Coronary artery (tissue), 2 donors: ENCODE measurements around the gene ADCY1.
A peak's percentile ranks its signal among the peaks of the same experiment; 100 is the strongest.

Experiments used
- DNase-seq: peaks from one replicate; pipeline ENCODE4 v3.0.0-alpha.2; 2017; ENCODE audit warnings: low spot score
- H3K27ac ChIP-seq, 2 donors: fragments of 200-600 bp; sonication (generic); one replicate each; pipeline ENCODE4 v1.5.1; 2016 to 2019
- H3K4me3 ChIP-seq: fragments of 200-600 bp; sonication (generic); 2 replicates; pipeline ENCODE4 v1.5.1; 2016; ENCODE audit warnings: mild to moderate bottlenecking, moderate library complexity
- TF ChIP-seq, protein P1 (sequence below): fragments of 200-600 bp; sonication (generic); IDR thresholded peaks from one replicate; pipeline ENCODE4 v1.5.1; 2019; ENCODE audit warnings: antibody characterized with exemption

ADCY1 gene

DNA sequence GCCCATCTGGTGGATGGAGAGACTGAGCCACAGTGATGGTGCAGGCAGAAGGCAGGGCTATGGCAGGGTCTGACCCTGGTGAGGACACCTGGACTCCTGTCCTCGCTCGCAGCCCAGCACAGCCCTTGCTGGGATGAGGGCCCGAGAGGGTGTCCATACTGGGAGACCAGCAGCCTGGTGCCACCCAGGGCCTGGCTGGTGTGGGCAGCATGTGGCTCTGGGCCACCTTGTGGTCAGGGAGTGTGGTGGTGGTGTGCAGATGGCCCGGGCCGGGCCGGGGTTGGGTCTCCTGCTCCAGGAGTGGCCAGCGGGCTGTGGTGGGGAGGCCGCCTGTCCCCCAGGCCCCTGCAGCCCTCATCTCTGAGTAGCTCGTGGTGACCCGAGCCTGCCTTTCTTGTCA is 14.9 kb downstream of the ADCY1 start:
- Histone ChIP-seq H3K27ac (no peak overlapping the region), H3K4me3 (no peak overlapping the region)
- TF ChIP-seq, protein P1, sequence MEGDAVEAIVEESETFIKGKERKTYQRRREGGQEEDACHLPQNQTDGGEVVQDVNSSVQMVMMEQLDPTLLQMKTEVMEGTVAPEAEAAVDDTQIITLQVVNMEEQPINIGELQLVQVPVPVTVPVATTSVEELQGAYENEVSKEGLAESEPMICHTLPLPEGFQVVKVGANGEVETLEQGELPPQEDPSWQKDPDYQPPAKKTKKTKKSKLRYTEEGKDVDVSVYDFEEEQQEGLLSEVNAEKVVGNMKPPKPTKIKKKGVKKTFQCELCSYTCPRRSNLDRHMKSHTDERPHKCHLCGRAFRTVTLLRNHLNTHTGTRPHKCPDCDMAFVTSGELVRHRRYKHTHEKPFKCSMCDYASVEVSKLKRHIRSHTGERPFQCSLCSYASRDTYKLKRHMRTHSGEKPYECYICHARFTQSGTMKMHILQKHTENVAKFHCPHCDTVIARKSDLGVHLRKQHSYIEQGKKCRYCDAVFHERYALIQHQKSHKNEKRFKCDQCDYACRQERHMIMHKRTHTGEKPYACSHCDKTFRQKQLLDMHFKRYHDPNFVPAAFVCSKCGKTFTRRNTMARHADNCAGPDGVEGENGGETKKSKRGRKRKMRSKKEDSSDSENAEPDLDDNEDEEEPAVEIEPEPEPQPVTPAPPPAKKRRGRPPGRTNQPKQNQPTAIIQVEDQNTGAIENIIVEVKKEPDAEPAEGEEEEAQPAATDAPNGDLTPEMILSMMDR: no peak
- no peak for DNase-seq

DNA sequence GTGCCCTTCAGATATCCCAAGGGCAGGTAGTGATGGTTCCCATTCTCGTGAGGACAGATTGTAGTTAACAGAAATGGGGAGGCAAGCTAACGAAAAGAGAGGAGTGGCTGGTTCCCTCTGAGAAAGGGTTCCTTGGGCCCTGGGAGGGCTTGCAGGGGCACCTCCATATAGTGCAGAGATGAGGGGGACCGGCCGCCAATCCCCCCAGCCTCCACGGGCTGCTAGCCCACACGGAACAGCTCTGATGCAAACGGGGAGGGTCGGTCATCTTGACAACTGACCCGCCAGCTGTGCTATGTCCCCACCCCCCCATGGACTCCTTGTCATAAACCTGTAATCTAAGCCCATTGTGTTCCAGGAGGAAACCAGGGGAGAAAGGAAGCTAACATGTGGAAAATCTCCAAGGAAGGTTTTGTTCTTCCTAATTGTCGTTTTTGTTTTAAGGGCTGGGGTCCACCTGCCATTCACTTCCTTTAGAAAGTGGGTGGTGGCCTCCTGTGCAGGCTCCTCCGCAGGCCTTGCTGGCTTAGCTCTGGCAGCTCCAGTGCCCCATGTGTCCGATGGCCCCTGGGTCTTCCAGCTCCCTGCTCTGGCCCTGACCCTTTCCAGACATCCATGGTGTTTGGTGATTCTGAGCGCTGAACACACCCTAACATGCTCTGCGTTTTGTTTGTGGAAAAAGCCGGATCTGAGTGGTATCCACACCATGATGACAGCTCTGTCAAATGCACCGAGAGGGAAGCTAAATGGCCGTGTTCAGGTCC is 15.9 kb downstream of the ADCY1 start:
- Histone ChIP-seq H3K4me3 (no peak overlapping the region), H3K27ac (no peak overlapping the region)
- DNase-seq: peak; percentile 56
- TF ChIP-seq, protein P1: no peak

- Histone ChIP-seq H3K27ac (no peak overlapping the region), H3K4me3 (no peak overlapping the region)
- TF ChIP-seq, protein P1: no peak
- peak; percentile 41 for DNase-seq
Observed at GRCh38 chr7:45590679-45591057, 16.5 kb downstream of the ADCY1 start.

DNA sequence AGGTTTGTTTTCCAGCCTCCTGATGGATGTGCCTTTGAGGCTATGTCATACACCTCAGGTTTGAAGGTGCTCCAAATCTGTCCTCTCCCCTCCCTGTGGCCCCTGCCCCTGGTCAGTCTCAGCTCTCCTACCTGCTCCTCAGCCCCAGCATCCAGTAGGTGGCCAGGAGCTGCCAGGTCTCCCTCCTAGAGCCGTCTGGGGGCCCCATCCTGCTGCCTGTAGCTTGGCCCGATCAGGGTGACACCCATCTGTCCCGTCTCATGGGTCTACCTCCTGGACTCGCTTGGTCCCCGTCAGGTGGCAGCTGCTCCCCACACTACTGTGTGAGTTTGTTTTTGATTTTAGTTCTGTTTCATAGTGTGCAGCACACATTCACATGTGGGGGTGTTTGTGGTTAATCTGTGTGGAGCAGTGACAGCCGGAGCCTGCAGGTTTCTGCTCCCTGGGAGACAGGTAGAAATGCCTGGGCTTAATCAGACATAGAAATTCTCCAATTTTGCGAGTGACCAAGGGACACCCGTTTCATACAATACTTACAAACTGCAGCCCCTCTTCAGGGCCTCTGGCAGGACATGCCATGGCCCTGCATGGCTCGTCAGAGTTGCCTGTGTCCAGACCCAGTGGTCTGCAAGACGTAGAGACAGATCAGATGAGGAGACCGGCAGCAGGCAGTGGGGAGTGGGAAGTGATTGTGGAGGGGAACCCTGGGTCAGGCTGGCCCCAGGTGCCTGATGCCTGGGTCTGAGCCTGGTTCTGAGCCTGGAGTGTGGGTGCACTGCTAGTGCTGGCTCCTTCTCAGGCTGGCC is 17.1 kb downstream of the ADCY1 start:
- TF ChIP-seq, protein P1: no peak
- H3K4me3 ChIP-seq: no peak overlapping the region
- peak; percentile 63 for DNase-seq

GRCh38 chr7:45592230-45592991 is 18.2 kb downstream of the ADCY1 start:
- peak; percentile 54 for DNase-seq
- H3K4me3 ChIP-seq: no peak overlapping the region
- TF ChIP-seq, protein P1: no peak
- H3K27ac ChIP-seq: no peak overlapping the region

More for the DNA sequence above, 17.1 kb downstream of the ADCY1 start:
- H3K27ac ChIP-seq: no peak overlapping the region

DNA sequence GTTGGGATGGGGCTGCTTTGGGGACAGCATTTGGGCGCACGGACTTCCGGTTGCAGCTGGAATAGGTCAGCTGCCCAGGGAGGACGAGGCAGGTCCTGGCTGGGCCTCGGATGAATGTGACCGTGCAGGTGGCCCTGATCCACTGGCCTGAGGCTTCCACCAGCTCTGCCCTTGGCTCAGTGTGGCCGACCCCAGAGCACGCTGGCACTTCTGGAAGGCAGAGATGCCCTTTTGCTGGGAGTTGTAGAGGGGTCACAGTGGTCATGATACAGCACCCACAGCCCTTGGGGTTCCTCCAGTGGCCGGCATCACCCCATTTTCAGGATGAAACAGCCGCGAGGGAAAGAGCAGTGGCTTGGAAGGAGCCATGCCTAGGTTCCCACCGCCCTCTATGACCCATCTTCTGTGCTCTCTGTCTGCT is 19.0 kb downstream of the ADCY1 start:
- peak; percentile 64 for DNase-seq
- TF ChIP-seq, protein P1: no peak
- Histone ChIP-seq H3K4me3 (no peak overlapping the region), H3K27ac (no peak overlapping the region)
